ENCODE measurements around the gene PROKR2. TPM values are rescaled to one million over a fixed set of nuclear protein-coding genes. Genes with fewer than 3 reads are reported as not detected.

Gene PROKR2
- total RNA-seq, 1 donor from 2014 or later = not detected

- no peak overlapping the region for H3K27ac Mint-ChIP-seq (ENCODE audit: unreplicated experiment)
- H3K27me3 Mint-ChIP-seq (ENCODE audit: low read depth) = peaks cover 32% of the 10 kb centered on the region
- H3K4me3 Mint-ChIP-seq (ENCODE audit: unreplicated experiment) = no peak overlapping the region
- no peak for TF ChIP-seq CTCF (IDR thresholded peaks at IDR 0.05)
- no peaks in the 10 kb centered on the region for H3K36me3 Mint-ChIP-seq (ENCODE audit: low read depth)
- no peak for DNase-seq (ENCODE audit: low spot score)
- H3K9me3 Mint-ChIP-seq (ENCODE audit: low read depth) = no peaks in the 10 kb centered on the region
- no peaks in the 10 kb centered on the region for H3K4me1 Mint-ChIP-seq (ENCODE audit: low read depth)
Observed at GRCh38 chr20:5268449-5268848, 48.3 kb downstream of the PROKR2 start.

GRCh38 chr20:5267092-5267491, 49.7 kb downstream of the PROKR2 start:
- TF ChIP-seq CTCF (IDR thresholded peaks at IDR 0.05) = no peak
- Mint-ChIP-seq H3K4me3 (ENCODE audit: unreplicated experiment) (no peak overlapping the region), H3K4me1 (ENCODE audit: low read depth) (no peaks in the 10 kb centered on the region), H3K36me3 (ENCODE audit: low read depth) (no peaks in the 10 kb centered on the region), H3K27me3 (ENCODE audit: low read depth) (peaks cover 29% of the 10 kb centered on the region), H3K27ac (ENCODE audit: unreplicated experiment) (no peak overlapping the region), H3K9me3 (ENCODE audit: low read depth) (no peaks in the 10 kb centered on the region)
- no peak for DNase-seq (ENCODE audit: low spot score)

Other genes with a start within 250 kb of the PROKR2 start
- gene TMEM230, start 203.9 kb downstream of the PROKR2 start, total RNA-seq = 92.8 to 118 TPM (median 93.8 TPM) in 3 replicates
- 46.3 to 117 TPM (median 49.4 TPM) in 3 replicates for gene PCNA, start 197.0 kb downstream of the PROKR2 start, total RNA-seq
- 33.0 to 46.9 TPM (median 42.9 TPM) in 3 replicates for gene CDS2, start 189.9 kb downstream of the PROKR2 start, total RNA-seq